ENCODE results near the gene FOXN3.
"Not testable (repeated sequence)": the region's sequence is repeated elsewhere in the genome, so short reads cannot be mapped to it uniquely, and the experiment has no call there.

The FOXN3 gene

DNA sequence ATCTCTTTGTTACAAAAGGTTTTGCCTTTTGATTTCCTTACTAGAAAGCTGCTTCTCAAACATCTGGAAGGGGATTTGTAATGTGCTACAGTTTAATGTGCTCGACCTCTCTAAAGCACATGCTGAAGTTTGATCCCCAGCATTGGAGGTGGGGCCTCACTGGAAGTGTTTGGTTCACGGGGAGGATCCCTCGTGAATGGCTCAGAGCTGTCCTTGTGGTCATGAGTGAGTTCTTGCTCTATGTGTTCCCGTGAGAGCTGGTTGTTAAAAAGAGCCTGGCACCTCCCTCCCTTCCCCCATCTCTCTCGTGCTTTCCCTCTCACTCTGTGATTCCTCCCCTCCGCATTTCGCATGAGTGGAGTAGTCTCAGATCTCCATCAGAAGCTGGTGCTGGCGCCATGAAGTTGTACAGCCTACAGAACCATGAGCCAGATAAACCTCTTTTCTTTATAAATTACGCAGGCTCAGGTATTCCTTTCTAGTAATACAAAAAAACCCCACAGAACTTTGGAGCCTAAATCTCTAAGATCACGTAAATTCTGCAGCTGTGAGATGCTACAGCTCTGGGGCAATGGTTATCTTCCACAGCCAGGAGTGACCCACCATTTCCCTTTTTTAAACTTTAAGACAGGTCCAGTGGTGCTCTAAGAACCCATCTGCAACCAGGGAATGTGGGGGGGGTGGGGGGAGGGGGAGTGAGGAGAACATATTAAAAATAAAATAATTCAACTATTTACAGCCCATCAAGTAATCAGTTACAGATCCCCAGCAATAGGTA lies 214.4 kb downstream of the FOXN3 start:
- TF ChIP-seq, protein P1, sequence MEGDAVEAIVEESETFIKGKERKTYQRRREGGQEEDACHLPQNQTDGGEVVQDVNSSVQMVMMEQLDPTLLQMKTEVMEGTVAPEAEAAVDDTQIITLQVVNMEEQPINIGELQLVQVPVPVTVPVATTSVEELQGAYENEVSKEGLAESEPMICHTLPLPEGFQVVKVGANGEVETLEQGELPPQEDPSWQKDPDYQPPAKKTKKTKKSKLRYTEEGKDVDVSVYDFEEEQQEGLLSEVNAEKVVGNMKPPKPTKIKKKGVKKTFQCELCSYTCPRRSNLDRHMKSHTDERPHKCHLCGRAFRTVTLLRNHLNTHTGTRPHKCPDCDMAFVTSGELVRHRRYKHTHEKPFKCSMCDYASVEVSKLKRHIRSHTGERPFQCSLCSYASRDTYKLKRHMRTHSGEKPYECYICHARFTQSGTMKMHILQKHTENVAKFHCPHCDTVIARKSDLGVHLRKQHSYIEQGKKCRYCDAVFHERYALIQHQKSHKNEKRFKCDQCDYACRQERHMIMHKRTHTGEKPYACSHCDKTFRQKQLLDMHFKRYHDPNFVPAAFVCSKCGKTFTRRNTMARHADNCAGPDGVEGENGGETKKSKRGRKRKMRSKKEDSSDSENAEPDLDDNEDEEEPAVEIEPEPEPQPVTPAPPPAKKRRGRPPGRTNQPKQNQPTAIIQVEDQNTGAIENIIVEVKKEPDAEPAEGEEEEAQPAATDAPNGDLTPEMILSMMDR (IDR thresholded peaks at IDR 0.05; ENCODE audit: low read depth, low read length) = no peak
- TF ChIP-seq POLR2A (IDR thresholded peaks at IDR 0.05; ENCODE audit: extremely low read depth, insufficient read length) (no peak), MYC (IDR thresholded peaks at IDR 0.05; ENCODE audit: low read depth, low read length) (no peak)
- TF ChIP-seq, protein P2, sequence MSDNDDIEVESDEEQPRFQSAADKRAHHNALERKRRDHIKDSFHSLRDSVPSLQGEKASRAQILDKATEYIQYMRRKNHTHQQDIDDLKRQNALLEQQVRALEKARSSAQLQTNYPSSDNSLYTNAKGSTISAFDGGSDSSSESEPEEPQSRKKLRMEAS (IDR thresholded peaks at IDR 0.05; ENCODE audit: low read depth, low read length) = no peak
- DNase-seq (ENCODE audit: low read depth) = peak; percentile 28
- H3K4me3 ChIP-seq (ENCODE audit: low read depth, low read length) = no peak overlapping the region

DNA sequence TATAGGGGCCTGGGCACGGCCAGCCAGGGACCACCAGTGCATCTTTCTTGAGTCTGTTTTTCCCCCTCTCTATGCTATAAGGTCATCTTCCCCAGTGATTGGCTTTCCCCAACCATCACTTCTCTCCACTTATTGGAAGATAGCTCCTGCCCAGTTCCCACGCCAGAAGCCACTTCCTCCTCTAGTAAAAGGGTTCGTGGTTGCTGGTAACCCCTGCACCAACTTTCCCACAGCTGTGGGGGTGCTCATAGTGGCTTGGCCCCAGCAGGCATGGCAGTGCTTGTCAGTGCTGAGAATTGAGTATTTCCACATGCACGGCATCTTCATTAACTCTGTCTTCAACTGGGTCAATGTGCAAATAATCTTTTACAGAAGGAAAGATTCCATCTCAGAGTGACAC lies 215.4 kb downstream of the FOXN3 start:
- peak; percentile 56 for DNase-seq (ENCODE audit: low read depth)
- TF ChIP-seq POLR2A (IDR thresholded peaks at IDR 0.05; ENCODE audit: extremely low read depth, insufficient read length) = no peak
- TF ChIP-seq, protein P1 (IDR thresholded peaks at IDR 0.05; ENCODE audit: low read depth, low read length) = no peak

DNA sequence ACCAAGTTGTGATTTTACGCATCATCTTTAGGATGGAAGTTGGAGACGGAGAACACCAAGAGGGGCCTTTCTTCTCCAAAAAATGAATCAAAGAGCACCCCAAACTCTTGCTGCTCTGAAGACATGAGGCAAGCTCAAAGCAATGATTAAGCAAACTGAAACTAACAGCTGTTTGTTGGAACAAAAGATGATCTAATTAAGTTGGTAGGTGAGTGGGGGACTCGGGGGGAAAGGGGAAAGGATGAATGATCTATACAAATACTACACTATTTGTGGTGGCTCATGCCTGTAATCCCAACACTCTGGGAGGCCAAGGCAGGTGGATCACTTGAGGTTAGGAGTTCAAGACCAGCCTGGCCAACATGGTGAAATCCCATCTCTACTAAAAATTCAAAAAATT lies 217.7 kb downstream of the FOXN3 start:
- DNase-seq (ENCODE audit: low read depth); H3K4me3 ChIP-seq (ENCODE audit: low read depth, low read length): not testable (repeated sequence)

More for the DNA sequence above, 215.4 kb downstream of the FOXN3 start:
- no peak overlapping the region for H3K4me3 ChIP-seq (ENCODE audit: low read depth, low read length)

DNA sequence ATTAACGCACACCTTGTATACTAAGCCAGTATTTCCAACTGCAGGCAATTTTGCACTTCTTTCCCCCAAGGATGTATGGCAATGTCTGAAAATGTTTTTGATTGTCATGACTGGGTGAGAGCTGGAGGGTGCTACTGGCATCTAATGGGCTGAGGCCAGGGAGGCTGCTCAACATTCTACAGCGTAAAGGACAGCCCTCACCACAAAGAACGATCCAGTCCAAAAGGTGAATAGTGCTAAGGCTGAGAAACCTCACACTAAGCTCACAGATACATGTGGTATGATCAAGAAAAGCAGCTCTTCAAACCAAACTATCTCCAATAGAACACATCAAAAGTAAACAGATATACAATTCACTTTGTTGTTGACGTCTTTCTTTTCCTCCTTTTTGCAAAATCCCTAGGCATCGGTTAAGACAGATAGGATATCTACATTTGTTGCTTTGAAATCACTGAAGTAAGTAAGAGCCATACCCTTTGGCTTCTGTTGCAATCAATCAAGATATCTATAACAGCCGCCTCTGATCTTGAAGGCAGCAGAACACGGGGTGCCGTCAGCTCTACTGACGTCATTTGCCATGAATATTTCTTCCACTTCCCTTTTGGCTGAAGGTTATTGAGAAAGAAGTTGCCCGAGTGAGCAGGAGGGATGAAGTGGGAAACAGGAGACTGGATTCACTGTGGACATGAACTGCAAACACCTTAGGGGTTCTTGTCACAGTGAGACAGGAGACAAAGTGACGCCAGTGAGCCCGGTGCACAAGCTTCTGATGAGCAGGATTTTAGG lies 218.3 kb downstream of the FOXN3 start:
- H3K4me3 ChIP-seq (ENCODE audit: low read depth, low read length) = no peak overlapping the region
- no peak for DNase-seq (ENCODE audit: low read depth)
- TF ChIP-seq, protein P2 (IDR thresholded peaks at IDR 0.05; ENCODE audit: low read depth, low read length) = no peak
- TF ChIP-seq, protein P1 (IDR thresholded peaks at IDR 0.05; ENCODE audit: low read depth, low read length) = no peak

DNA sequence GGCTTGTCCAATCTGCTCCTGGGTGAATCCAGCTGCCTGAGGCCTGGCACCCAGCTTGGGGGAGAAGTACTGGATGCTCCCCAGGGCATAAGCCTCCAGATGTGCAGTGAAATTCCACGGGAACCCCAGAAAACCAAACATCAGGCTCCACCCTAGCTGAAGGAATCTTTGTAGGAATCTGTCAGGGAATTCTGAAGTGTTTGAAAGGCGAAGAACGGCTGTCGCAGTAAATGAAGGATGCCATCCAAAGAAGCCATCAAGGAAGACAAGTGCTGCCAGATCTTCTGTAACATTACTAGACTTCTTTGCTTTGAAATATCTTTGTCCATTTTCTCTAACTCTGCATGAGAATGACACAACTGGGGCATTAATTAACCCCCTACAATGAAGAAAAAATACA lies 219.4 kb downstream of the FOXN3 start:
- TF ChIP-seq, protein P2 (IDR thresholded peaks at IDR 0.05; ENCODE audit: low read depth, low read length) = no peak
- TF ChIP-seq, protein P1 (IDR thresholded peaks at IDR 0.05; ENCODE audit: low read depth, low read length) = no peak
- TF ChIP-seq POLR2A (IDR thresholded peaks at IDR 0.05; ENCODE audit: extremely low read depth, insufficient read length) = no peak
- no peak for TF ChIP-seq MYC (IDR thresholded peaks at IDR 0.05; ENCODE audit: low read depth, low read length)
- no peak for DNase-seq (ENCODE audit: low read depth)
- no peak overlapping the region for H3K4me3 ChIP-seq (ENCODE audit: low read depth, low read length)

DNA sequence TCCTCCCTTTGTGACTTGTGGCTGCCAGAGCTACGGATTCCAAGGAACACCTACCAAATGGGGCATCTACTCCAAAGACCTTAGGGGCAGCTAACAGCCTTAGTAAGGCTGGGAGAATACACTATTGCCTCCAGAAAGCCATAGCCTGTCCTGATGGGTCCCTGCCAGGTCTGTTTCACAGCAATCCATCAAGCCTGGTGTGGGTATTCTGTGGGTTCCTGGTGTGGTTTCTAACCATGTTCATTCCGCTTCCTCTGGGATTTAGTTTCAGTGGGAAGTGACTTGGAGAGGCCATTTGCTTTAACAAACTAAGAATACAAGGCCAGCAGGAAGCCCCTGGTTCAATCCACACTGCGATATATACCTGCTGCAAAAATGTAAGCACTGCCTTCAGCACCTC lies 220.5 kb downstream of the FOXN3 start:
- no peak for DNase-seq (ENCODE audit: low read depth)
- TF ChIP-seq MYC (IDR thresholded peaks at IDR 0.05; ENCODE audit: low read depth, low read length) (no peak), POLR2A (IDR thresholded peaks at IDR 0.05; ENCODE audit: extremely low read depth, insufficient read length) (no peak)
- TF ChIP-seq, protein P1 (IDR thresholded peaks at IDR 0.05; ENCODE audit: low read depth, low read length) = no peak
- TF ChIP-seq, protein P2 (IDR thresholded peaks at IDR 0.05; ENCODE audit: low read depth, low read length) = no peak
- H3K4me3 ChIP-seq (ENCODE audit: low read depth, low read length) = no peak overlapping the region
